GM18858 (cell line): ENCODE data around the gene VPS18.
A peak's percentile ranks its signal among the peaks of the same experiment; 100 is the strongest.

Source experiments
- ATAC-seq: cut with Tn5 transposase; IDR thresholded peaks from one replicate; pipeline ENCODE4 v1.9.1; 2021; ENCODE audit not compliant: unreplicated experiment

VPS18 gene

DNA sequence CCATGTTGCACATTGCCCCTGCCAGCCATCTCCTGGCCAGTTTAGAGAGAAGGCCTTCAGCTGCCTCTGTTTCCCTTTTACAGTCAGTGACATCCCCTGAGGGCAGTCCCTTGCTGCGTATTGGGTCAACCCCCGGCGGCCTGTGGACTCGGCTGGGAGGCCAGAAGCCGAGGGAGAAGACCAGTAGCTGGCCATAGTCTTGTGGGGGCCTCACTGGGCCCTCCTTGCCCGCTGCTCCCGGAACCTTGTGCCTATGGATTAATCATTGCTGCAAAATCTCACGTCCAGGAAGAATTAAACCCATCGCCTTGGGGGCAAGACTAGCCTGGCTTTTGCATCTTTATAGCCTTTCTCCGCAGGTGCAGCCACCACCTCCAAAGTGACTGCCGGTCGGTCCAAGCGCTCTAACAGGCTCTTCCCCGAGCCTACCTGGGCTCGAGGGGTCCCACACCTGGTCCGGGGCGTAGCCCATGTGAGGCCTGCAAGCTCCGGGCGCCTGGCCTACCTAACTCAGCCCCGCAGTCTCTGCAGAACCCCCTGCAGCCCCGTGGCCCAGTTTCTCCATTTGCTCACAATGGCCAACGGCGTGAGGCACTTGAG, 58.2 kb downstream of the VPS18 start:
- ATAC-seq = no peak

DNA sequence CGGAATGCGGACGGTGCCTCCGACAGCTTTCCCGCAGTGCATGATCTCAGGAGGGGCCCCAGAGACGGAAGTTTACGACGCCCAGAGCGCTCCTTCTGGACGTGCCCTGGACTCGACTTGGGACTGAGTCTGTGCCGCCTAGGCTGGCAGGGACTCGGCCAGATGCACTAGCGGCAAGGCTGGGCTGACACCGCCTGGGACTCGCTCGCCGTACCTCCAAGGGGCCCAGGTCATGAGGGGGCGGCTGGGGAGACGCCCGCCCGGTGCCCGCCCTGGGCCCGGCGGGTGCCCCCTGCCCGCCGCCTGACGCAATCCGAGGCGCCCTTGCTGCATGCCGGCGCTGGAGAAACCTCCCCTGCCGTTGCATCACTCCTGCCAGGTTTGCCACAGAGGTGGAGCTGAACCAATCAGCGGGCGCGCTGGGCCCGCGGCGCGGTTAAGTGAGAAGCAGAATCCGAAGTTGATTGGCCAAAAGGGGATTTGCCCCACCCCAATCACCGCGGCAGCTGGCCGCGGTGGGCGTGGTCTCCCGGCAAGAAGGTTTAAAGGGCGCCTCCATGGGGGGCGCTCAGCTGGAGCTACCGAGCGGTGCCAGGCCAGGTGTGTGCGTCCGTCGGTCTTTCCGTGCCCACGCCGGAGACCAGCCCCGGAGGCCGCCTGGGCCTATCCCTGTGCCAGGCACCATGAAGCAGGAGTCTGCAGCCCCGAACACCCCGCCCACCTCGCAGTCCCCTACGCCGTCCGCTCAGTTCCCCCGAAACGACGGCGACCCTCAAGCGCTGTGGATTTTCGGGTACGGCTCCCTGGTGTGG, 58.9 kb downstream of the VPS18 start, which contains the start of gene CHAC1:
Gene CHAC1, plus strand, starts transcription at position 571 of the 812 bp plus-strand sequence. Its CDS starts 113 bp downstream, at position 684.
- peak; percentile 83 for ATAC-seq
